ENCODE data around the gene RPGRIP1L. TPM values are rescaled to one million over a fixed set of nuclear protein-coding genes. Genes with fewer than 3 reads are reported as not detected.

The RPGRIP1L gene
- polyA plus RNA-seq, 10 donors: 6.5 to 12.2 (median 8.6) TPM

GRCh38 chr16:53556521-53556920, 147.1 kb downstream of the RPGRIP1L start:
- DNase-seq: no peak

GRCh38 chr16:53549970-53550690, 153.5 kb downstream of the RPGRIP1L start:
- DNase-seq: peak; percentile 90 to 94 (median 91)

Other genes with a start within 250 kb of the RPGRIP1L start
- 10 to 100 TPM; 31.0 to 62.8 (median 45.0) TPM for gene AKTIP, start 200.7 kb downstream of the RPGRIP1L start, polyA plus RNA-seq (ENCODE audit: insufficient read length in 10 of 10)
- gene FTO, start 297 bp upstream of the RPGRIP1L start, polyA plus RNA-seq (ENCODE audit: insufficient read length in 10 of 10): 10 to 100 TPM; 48.3 to 68.6 (median 62.8) TPM

Data from muscle of back (tissue), 11 donors.